ENCODE measurements around the gene GNAI3.

GNAI3 gene

DNA sequence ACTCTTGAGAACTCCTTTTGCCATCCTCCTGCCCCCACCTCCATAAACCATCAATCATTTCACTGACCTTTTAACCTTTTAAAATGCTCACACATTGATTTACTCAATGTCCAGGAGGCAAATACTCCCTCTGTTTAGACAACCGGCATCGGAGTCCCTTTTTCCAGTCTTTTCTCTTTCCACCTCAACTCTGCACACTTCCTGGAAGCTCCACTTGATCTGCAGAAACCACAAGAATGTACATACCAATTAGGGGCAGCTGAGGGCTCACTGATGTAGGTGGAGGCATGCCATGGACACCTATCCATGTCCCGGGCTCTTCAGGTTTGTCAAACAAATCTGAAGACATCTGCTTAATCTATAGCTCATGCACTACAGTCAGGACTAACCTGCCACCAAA, 33.6 kb upstream of the GNAI3 start:
- no peak for DNase-seq (ENCODE audit: low read depth)
- TF ChIP-seq, protein P1, sequence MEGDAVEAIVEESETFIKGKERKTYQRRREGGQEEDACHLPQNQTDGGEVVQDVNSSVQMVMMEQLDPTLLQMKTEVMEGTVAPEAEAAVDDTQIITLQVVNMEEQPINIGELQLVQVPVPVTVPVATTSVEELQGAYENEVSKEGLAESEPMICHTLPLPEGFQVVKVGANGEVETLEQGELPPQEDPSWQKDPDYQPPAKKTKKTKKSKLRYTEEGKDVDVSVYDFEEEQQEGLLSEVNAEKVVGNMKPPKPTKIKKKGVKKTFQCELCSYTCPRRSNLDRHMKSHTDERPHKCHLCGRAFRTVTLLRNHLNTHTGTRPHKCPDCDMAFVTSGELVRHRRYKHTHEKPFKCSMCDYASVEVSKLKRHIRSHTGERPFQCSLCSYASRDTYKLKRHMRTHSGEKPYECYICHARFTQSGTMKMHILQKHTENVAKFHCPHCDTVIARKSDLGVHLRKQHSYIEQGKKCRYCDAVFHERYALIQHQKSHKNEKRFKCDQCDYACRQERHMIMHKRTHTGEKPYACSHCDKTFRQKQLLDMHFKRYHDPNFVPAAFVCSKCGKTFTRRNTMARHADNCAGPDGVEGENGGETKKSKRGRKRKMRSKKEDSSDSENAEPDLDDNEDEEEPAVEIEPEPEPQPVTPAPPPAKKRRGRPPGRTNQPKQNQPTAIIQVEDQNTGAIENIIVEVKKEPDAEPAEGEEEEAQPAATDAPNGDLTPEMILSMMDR (conservative IDR thresholded peaks at IDR 0.05; ENCODE audit: control insufficient read depth, insufficient read depth, low read depth, low read length) = no peak
- H3K4me3 ChIP-seq (ENCODE audit: control insufficient read depth, low read depth, low read length) = no peak overlapping the region

- no peak overlapping the region for H3K4me3 ChIP-seq (ENCODE audit: control insufficient read depth, low read depth, low read length)
- no peak for DNase-seq (ENCODE audit: low read depth)
- TF ChIP-seq, protein P1 (conservative IDR thresholded peaks at IDR 0.05; ENCODE audit: control insufficient read depth, insufficient read depth, low read depth, low read length) = no peak
Measured at GRCh38 chr1:109516872-109517271, 31.5 kb upstream of the GNAI3 start.

- DNase-seq (ENCODE audit: low read depth) = no peak
- TF ChIP-seq, protein P1 (conservative IDR thresholded peaks at IDR 0.05; ENCODE audit: control insufficient read depth, insufficient read depth, low read depth, low read length) = no peak
Measured at GRCh38 chr1:109517337-109517736, 31.1 kb upstream of the GNAI3 start.

GRCh38 chr1:109521002-109521951, 27.1 kb upstream of the GNAI3 start:
- no peak overlapping the region for H3K4me3 ChIP-seq (ENCODE audit: control insufficient read depth, low read depth, low read length)
- TF ChIP-seq, protein P1 (conservative IDR thresholded peaks at IDR 0.05; ENCODE audit: control insufficient read depth, insufficient read depth, low read depth, low read length) = no peak
- DNase-seq (ENCODE audit: low read depth) = no peak

More at GRCh38 chr1:109517337-109517736, 31.1 kb upstream of the GNAI3 start:
- no peak overlapping the region for H3K4me3 ChIP-seq (ENCODE audit: control insufficient read depth, low read depth, low read length)

DNA sequence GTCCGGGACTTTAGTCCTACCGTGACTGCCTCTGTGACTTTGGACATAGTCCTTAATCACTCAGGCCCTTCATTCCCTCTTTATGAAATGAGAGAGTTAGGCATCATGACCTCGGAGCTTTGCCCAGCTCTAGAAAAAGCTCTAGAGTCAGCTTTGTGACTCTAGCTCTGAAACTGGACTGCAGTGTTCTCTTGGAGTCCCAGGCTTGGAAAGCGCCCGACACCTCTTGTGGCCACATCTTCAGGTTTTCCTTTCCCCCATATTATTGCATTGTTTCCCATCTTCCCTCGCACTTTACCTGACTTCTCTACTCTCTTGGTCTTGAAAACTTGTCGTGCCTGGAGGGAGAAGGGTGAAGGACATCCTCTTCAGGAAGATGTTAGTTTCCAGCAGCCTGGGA, 26.4 kb upstream of the GNAI3 start:
- TF ChIP-seq, protein P1 (conservative IDR thresholded peaks at IDR 0.05; ENCODE audit: control insufficient read depth, insufficient read depth, low read depth, low read length) = no peak
- no peak for DNase-seq (ENCODE audit: low read depth)
- no peak overlapping the region for H3K4me3 ChIP-seq (ENCODE audit: control insufficient read depth, low read depth, low read length)

- H3K4me3 ChIP-seq (ENCODE audit: control insufficient read depth, low read depth, low read length) = no peak overlapping the region
- TF ChIP-seq, protein P1 (conservative IDR thresholded peaks at IDR 0.05; ENCODE audit: control insufficient read depth, insufficient read depth, low read depth, low read length) = no peak
- DNase-seq (ENCODE audit: low read depth) = peak; percentile 42
Measured at GRCh38 chr1:109523706-109524105, 24.7 kb upstream of the GNAI3 start.

All from fibroblast of mammary gland (primary cell).